Esophagus squamous epithelium (tissue), 4 donors: Measurements from ENCODE around the gene LCE3C.

Experiments used
- POLR2A ChIP-seq, 4 donors: fragments of 450-650 bp; IDR thresholded peaks; one replicate each; pipeline ENCODE4 v1.6.1; 2017; ENCODE audit warnings: antibody characterized with exemption in 4 of 4, mild to moderate bottlenecking in 4 of 4, moderate library complexity in 3 of 4
- TF ChIP-seq, protein P1 (sequence below), 6 experiments: fragments of 450-650 bp in 4 of 6; fragments of 200-600 bp in 2 of 6; sonication (generic) in 2 of 6; IDR thresholded peaks; one replicate each; pipeline ENCODE4 v1.5.1; 2016 to 2019; ENCODE audit warnings: antibody characterized with exemption in 6 of 6, mild to moderate bottlenecking in 4 of 6, moderate library complexity in 4 of 6

DNA sequence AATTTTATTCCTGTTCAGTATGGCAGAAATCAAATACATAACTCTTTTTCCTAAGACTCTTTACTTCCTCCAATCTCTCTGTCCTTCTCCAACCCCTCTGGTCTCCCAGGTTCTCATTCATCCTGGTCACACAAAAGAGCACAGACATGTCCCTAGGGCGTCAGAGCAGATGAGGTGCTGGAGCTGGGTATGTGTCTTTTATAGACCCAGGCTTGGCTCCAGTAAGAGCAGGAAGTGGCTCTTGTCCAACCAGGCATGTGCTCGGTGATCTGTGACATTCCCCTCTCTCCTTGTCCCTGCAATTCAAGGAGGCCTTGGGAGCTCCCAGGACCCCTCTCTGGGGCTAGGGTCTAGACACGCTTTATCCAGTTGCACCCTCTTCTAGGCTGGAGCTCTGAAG, 45.1 kb downstream of the LCE3C start:
- TF ChIP-seq POLR2A (IDR thresholded peaks at IDR 0.05) = no peak
- TF ChIP-seq, protein P1, sequence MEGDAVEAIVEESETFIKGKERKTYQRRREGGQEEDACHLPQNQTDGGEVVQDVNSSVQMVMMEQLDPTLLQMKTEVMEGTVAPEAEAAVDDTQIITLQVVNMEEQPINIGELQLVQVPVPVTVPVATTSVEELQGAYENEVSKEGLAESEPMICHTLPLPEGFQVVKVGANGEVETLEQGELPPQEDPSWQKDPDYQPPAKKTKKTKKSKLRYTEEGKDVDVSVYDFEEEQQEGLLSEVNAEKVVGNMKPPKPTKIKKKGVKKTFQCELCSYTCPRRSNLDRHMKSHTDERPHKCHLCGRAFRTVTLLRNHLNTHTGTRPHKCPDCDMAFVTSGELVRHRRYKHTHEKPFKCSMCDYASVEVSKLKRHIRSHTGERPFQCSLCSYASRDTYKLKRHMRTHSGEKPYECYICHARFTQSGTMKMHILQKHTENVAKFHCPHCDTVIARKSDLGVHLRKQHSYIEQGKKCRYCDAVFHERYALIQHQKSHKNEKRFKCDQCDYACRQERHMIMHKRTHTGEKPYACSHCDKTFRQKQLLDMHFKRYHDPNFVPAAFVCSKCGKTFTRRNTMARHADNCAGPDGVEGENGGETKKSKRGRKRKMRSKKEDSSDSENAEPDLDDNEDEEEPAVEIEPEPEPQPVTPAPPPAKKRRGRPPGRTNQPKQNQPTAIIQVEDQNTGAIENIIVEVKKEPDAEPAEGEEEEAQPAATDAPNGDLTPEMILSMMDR (IDR thresholded peaks at IDR 0.05) = no peak
